Brain microvascular endothelial cell (primary cell): ENCODE measurements around the gene KRTAP10-3.
"Not testable (repeated sequence)": the region's sequence is repeated elsewhere in the genome, so short reads cannot be mapped to it uniquely, and the experiment has no call there.

Source experiments
- DNase-seq: peaks from one replicate; pipeline ENCODE4 v3.0.0-alpha.2; 2020
- H3K27ac ChIP-seq: fragments of 250-450 bp; sonication (Bioruptor Pico); 2 replicates; pipeline ENCODE4 v1.5.1; 2020; ENCODE audit warnings: mild to moderate bottlenecking, moderate library complexity
- H3K27me3 ChIP-seq: fragments of 250-450 bp; sonication (Bioruptor Pico); replicated peaks from 2 replicates; pipeline ENCODE4 v1.5.1; 2020; ENCODE audit warnings: mild to moderate bottlenecking
- H3K36me3 ChIP-seq: fragments of 250-450 bp; sonication (Bioruptor Pico); replicated peaks from 2 replicates; pipeline ENCODE4 v1.5.1; 2020; ENCODE audit warnings: mild to moderate bottlenecking
- H3K4me3 ChIP-seq: 2 replicates; pipeline ENCODE4 v1.5.1; 2011; ENCODE audit warnings: low read depth, mild to moderate bottlenecking, control low read depth, low read length, moderate library complexity
- CTCF ChIP-seq: IDR thresholded peaks from 2 replicates; pipeline ENCODE4 v1.5.1; 2011; ENCODE audit warnings: low read depth, mild to moderate bottlenecking, moderate library complexity, low read length, control low read depth, inconsistent platforms; ENCODE audit errors: missing control alignments
- in situ Hi-C: cut with HindIII; loops from 2 replicates; pipeline ENCODE4 v1.10.0; 2017; ENCODE audit warnings: low sequenced_read_pairs, low pct_ligation_motif_present

The KRTAP10-3 gene

GRCh38 chr21:44582055-44582454, 23.5 kb upstream of the KRTAP10-3 start:
- no peak overlapping the region for H3K4me3 ChIP-seq
- no peaks in the 10 kb centered on the region for H3K27me3 ChIP-seq
- TF ChIP-seq CTCF: no peak
- no peak for DNase-seq
- in situ Hi-C loops: no loop called here
- no peaks in the 10 kb centered on the region for H3K36me3 ChIP-seq
- H3K27ac ChIP-seq: no peak overlapping the region

GRCh38 chr21:44581158-44581557, 22.6 kb upstream of the KRTAP10-3 start:
- in situ Hi-C loops: no loop called here
- Histone ChIP-seq H3K4me3 (no peak overlapping the region), H3K27ac (no peak overlapping the region), H3K27me3 (no peaks in the 10 kb centered on the region), H3K36me3 (no peaks in the 10 kb centered on the region)
- TF ChIP-seq CTCF: no peak
- no peak for DNase-seq

DNA sequence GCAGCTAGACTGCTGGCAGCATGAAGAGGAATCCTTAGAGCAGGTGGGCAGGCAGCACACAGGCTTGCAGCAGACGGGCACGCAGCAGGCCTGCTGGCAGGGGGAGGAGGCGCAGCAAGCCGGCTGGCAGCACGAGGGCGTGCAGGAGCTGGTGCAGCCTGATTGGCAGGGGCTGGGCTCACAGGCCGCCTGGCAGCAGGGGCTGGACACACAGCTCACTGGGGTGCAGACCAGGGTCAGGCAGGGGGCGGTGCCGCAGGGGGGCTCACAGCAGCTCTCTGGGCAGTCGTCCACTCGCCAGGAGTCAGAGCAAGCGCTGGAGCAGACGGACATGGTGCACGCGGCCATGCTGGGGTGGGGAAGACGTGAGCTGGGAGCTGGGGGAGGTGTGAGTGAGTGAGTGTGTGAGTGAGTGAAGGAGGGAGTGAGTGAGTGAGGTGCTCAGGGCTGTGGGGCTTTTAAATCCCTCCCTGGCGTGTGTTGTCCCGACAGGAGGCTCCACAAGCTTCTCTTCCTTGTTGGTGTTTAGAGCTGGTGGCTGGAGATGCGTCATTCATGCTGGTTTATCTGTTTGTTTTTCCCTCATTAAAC, 21.7 kb upstream of the KRTAP10-3 start, which contains the start of gene KRTAP10-5:
Gene KRTAP10-5 (minus strand): TSS at position 374 of the 591 bp plus-strand sequence. CDS start 26 bp downstream, at position 348.
- DNase-seq, H3K27me3 ChIP-seq, H3K27ac ChIP-seq, H3K36me3 ChIP-seq, in situ Hi-C loops, H3K4me3 ChIP-seq: not testable (repeated sequence)

GRCh38 chr21:44579833-44580144, 21.2 kb upstream of the KRTAP10-3 start:
- Histone ChIP-seq H3K4me3 (no peak overlapping the region), H3K36me3 (no peaks in the 10 kb centered on the region), H3K27ac (no peak overlapping the region), H3K27me3 (no peaks in the 10 kb centered on the region)
- no peak for DNase-seq
- in situ Hi-C loops: no loop called here
- TF ChIP-seq CTCF: no peak

GRCh38 chr21:44579056-44579832, 20.6 kb upstream of the KRTAP10-3 start:
- Histone ChIP-seq H3K27ac (no peak overlapping the region), H3K27me3 (no peaks in the 10 kb centered on the region), H3K36me3 (no peaks in the 10 kb centered on the region), H3K4me3 (no peak overlapping the region)
- in situ Hi-C loops: no loop called here
- TF ChIP-seq CTCF: no peak
- DNase-seq: no peak

DNA sequence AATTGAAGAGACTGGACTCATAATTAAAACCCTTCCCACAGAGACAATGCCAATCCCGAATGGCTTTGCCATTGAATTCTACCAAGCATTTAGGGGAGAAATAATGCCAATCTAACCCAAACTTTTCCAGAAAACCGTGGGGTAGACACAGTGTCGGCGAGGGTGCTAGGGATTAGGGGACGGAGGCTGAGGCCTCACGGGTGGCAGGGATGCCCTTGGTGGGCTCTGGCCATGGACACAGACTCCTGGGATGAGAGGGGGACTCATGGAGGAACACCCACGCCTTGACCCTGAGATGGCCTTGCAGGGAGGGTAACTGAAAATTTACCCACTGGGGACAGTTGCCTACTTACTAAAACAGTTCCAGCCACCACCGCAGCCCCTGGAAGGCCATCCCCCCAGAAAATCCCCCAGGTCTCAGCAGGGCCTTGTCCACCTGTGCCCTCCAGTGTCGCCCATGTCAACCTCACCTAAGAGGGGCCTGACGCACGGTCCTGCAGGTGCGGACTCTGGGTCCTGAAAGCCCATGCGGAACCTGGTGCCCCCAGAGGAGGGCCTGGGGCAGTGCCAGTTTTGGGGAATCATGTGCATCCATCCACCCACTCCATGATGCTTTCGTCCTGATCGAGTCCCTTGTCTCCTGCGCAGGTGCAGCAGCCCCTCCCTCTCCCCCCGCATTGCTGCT, 19.9 kb upstream of the KRTAP10-3 start:
- no peak for DNase-seq
- Histone ChIP-seq H3K27me3 (no peaks in the 10 kb centered on the region), H3K36me3 (no peaks in the 10 kb centered on the region), H3K27ac (no peak overlapping the region), H3K4me3 (no peak overlapping the region)
- TF ChIP-seq CTCF: no peak
- in situ Hi-C loops: no loop called here
